Glomerular visceral epithelial cell (primary cell): ENCODE results near the gene XRCC4.
"Not testable (repeated sequence)": the region's sequence is repeated elsewhere in the genome, so short reads cannot be mapped to it uniquely, and the experiment has no call there.

ENCODE experiments used
- DNase-seq: peaks from one replicate; pipeline ENCODE4 v3.0.0-alpha.2; 2016; ENCODE audit errors: extremely low spot score

The XRCC4 gene

GRCh38 chr5:83348281-83348780 is 271.0 kb downstream of the XRCC4 start:
- DNase-seq: no peak

DNA sequence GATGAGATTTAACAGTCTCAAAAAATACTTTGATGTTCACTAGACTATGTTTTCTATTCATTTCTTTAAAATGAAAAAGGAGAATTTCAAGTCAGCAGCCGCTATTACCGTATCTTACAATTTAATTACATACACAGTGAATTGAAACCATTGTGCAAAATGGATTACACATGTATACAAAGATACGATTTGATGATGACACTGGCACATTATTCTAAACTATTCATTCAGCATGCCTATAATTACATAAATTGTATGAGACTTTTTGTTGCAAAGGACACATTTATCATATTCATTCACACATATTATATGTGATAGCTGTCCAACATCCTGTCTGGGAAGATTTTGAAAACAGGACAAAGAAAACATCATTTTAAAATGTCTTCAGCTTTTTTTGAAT is 275.9 kb downstream of the XRCC4 start:
- no peak for DNase-seq

DNA sequence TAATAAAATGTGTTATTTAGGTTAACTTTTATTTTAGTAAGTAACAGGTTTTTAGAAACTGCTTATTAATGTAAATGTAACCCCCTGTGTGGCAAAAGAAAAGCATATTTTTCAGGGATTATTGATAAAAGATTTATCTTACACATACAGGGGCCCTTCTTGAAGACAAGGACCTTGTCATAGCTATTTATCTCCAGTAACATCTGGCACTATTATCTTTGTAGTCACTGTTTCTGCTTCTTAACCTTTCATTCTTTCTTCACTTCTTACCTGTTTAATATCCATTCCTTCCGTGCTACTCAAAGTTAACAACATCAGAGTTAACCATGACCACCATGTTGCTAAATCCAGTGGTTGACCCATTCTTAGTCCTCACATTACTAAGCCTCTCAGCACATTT is 276.4 kb downstream of the XRCC4 start:
- DNase-seq: no peak

DNA sequence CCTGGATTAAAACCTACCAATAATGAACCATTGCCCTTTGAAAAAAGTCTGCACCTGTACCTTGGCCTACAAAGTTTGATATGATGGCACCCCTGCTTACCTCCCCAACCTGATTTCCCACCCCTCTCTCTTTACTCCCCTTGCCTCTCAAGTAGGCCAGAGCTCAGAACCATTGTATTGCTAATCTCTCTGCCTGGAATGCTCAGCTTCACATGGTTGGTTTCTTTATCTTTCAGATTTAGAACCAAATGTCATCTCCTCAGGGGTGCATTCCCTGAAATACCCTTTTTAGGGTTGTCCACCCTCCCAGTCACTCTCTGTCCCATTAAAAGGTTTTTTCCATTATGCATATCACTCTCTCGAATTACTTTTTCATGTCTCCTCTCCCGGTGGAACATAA is 277.6 kb downstream of the XRCC4 start:
- no peak for DNase-seq

DNA sequence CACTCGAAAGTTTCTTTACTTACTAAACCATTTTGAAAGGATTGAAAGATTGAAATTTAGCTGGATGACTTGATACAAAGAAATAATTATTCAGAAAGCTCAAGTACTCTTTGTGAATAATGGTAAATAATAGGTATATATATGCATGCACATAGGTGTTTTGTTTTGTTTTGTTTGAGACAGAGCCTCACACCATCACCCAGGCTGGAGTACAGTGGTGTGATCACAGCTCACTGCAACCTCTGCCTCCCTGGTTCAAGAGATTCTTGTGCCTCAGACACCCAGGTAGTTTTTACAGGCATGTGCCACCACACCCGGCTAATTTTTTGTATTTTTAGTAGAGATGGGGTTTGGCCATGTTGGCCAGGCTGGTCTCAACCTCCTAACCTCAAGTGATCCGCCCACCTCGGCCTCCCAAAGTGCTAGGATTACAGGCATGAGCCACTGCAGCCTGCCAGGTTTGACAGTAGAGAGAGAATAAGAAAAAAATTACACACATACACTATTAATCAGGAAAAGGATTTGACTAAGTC is 278.2 kb downstream of the XRCC4 start:
- DNase-seq: not testable (repeated sequence)

DNA sequence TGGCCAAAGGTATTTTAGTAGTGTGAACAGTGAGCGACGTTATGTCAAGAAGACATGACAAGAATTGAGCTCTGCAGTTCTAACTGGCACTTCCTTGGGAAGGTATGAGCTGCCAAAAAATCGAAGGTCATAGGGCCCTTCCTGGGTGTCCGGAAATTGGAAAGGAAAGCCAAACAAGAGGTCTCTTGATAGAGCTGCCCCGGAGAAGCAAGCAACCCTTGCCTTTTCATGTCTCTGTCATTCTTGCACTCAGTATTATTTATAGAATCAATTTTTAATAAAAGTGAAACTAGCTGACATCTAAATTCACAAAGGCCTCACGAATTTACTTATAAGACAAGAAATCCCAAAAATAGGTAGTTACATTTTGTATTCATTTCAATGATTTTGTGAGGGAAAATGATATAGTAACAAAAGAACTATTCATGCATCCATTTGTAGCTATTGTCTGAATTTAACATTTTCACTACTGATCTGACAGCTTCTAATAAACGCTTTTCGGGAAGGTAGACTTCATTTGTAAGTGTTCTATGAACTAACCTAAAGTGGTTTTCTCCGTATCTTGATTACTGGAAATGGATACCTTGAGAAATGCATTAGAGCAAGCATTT is 280.4 kb downstream of the XRCC4 start:
- no peak for DNase-seq

DNA sequence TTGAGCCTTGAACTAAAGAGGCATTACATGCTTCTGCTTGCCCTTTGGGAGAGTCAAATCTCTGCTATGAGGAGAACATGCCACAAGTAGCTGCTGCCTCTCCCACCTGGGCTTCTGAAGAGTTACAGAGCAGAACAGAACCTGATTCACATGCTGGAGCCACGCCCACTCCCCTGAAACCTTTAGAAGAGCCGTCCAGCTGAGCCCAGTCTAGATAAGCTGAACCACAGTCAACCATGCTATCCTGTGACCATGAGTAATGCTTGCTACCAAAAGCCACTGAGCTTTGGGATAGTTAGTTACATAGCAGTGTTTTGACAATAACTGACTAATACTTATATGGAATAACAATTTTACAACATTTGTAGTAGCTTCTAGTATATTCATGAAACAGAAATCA is 283.2 kb downstream of the XRCC4 start:
- DNase-seq: no peak

GRCh38 chr5:83362526-83362925 is 285.2 kb downstream of the XRCC4 start:
- DNase-seq: no peak

DNA sequence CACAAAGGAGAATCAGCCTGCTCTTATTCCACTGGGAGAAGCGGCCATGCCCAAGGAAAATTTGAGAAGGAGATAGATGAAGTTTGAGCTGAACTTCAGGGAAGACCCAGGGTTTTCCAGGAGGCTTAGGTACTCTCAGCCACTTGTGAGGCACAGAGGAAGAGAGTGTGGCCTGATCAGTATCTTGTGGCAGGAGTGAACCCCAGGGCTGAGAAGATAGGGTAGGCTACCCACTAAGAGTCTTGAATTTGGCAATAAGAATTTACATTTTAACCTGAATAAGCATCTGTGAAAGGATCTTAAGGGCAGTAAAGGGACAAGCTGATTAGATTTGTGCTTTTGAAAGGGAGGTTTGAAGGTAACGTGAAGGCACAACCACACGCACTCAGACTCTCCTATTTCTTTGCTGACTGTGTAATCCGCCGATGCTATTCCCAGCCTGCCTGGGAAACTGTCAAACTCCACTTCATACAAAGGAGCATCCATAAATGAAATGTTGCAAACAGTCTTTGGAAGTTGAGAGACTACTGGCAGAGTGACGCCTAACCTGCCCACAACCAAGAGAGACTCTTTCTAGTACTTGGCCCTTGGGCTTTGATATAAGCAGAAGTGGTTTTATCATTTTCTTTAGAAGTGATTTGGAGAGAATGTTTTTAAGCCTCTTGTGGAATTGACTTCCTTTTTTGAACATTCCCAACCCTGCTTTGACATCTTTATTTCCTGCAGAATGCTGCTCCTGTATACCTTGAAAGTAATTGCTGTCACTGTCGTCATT is 286.0 kb downstream of the XRCC4 start:
- DNase-seq: no peak

- no peak for DNase-seq
Measured at GRCh38 chr5:83363886-83364275, 286.5 kb downstream of the XRCC4 start.

GRCh38 chr5:83364312-83365299 is 287.3 kb downstream of the XRCC4 start:
- DNase-seq: no peak

GRCh38 chr5:83368319-83368718 is 291.0 kb downstream of the XRCC4 start:
- no peak for DNase-seq

GRCh38 chr5:83368835-83369234 is 291.5 kb downstream of the XRCC4 start:
- DNase-seq: no peak

- no peak for DNase-seq
Measured at GRCh38 chr5:83370957-83371356, 293.6 kb downstream of the XRCC4 start.

GRCh38 chr5:83371726-83372125 is 294.4 kb downstream of the XRCC4 start:
- no peak for DNase-seq

GRCh38 chr5:83374547-83374946 is 297.2 kb downstream of the XRCC4 start:
- no peak for DNase-seq

DNA sequence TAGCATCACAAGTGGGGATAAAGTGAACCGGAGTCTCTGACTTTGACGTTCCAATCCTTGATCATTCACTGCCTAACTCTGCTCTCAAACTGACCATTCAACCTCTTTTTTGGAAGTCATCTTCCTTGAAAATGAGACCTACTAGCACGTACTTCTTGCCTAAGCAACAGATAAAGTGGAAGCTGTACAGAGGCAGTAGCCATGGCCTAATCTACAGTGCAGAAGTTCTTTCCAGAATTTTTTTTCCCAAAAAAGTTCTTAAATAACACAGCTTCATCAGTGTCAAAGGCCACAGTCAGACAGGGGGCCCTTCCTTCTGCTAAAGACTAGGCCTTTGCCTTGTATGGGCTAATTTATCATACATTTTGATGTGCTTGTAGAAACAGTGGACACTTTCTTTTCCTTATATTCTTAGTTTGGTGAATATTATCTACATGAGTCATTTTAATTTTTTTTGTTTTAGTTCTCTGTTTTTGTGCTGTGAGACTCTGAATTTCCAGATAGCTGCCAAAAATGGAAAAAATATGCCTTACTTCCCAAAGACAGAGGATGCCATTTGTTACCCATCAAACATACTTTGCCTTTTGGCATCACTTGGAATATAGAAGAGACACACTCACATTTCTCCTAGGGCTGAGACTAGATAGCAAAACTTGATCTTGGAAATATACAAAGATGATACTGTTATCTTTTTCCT is 297.9 kb downstream of the XRCC4 start:
- DNase-seq: no peak

GRCh38 chr5:83376461-83376860 is 299.1 kb downstream of the XRCC4 start:
- no peak for DNase-seq

DNA sequence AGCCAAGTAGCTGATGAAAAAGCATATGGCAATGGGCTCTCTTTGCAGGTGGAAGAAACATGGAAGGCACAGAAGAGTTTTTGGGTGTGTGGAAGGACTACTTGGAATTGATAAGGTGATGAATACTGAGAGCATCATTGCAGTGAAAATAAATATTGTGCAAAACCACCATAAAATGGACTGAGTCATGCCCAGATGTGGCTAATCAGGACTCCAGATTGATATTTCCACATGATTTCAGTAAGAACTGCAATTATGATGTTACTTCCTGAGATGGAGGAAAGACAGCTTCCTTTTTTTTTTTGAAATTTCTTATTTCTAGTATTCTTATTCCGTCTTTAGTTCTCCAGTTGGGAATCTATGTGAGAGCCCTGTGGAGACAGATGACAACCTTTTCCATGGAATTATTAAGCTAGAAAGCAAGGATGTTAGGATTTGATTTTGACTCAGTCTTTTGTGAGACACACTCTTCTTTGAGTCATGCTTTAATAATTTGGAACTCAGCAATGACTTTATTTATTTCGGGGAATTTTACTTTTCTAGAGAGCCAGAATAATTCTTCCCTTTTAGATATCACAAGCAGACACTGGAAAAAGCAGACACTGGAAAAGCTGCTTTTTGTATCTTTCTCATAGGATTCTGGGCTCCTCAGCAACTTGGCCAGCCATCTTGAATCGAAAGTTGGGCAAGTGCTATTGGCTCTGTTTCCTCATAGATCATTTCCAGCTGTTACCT is 300.0 kb downstream of the XRCC4 start:
- DNase-seq: no peak

- no peak for DNase-seq
Measured at GRCh38 chr5:83378624-83379289, 301.4 kb downstream of the XRCC4 start.
